Loucy (cell line): ENCODE data around the gene GMCL2.

ENCODE experiments used
- H2AFZ ChIP-seq: fragments of 200-600 bp; sonication (generic); 2 replicates; pipeline ENCODE4 v1.6.0; 2016; ENCODE audit warnings: antibody characterized with exemption, mild to moderate bottlenecking, low read length, moderate library complexity
- H3F3A ChIP-seq: fragments of 200-600 bp; 2 replicates; pipeline ENCODE4 v1.6.0; 2016; ENCODE audit warnings: antibody characterized with exemption, low read depth, mild to moderate bottlenecking
- H3K27me3 ChIP-seq: fragments of 200-600 bp; sonication (generic); 2 replicates; pipeline ENCODE4 v1.6.1; 2014; ENCODE audit warnings: low read length, mild to moderate bottlenecking; ENCODE audit not compliant: insufficient read depth, poor library complexity, severe bottlenecking
- H3K36me3 ChIP-seq: fragments of 200-600 bp; sonication (generic); 2 replicates; pipeline ENCODE4 v1.6.1; 2016; ENCODE audit warnings: low read length; ENCODE audit not compliant: insufficient read depth
- H3K4me1 ChIP-seq: fragments of 200-600 bp; sonication (generic); 2 replicates; pipeline ENCODE4 v1.5.1; 2014; ENCODE audit warnings: low read length, mild to moderate bottlenecking; ENCODE audit not compliant: insufficient read depth, poor library complexity, severe bottlenecking
- H3K4me2 ChIP-seq: fragments of 200-600 bp; sonication (generic); 2 replicates; pipeline ENCODE4 v1.6.0; 2014; ENCODE audit warnings: antibody characterized with exemption, low read length, low read depth, mild to moderate bottlenecking; ENCODE audit not compliant: poor library complexity, severe bottlenecking
- H3K4me3 ChIP-seq: fragments of 200-600 bp; sonication (generic); 2 replicates; pipeline ENCODE4 v1.5.1; 2014; ENCODE audit warnings: low read length, mild to moderate bottlenecking, mixed read lengths; ENCODE audit not compliant: poor library complexity, severe bottlenecking
- H3K79me2 ChIP-seq: fragments of 200-600 bp; sonication (generic); 2 replicates; pipeline ENCODE4 v1.6.1; 2014; ENCODE audit warnings: low read length; ENCODE audit not compliant: insufficient read depth
- H3K9ac ChIP-seq: fragments of 200-600 bp; sonication (generic); 2 replicates; pipeline ENCODE4 v1.6.0; 2014; ENCODE audit warnings: mild to moderate bottlenecking, low read depth, low read length, moderate library complexity; ENCODE audit not compliant: poor library complexity, severe bottlenecking
- H3K9me2 ChIP-seq: fragments of 200-600 bp; sonication (generic); replicated peaks from 2 replicates; pipeline ENCODE4 v1.6.1; 2016; ENCODE audit warnings: low read depth, low read length, mixed read lengths
- H3K9me3 ChIP-seq: fragments of 200-600 bp; sonication (generic); 2 replicates; pipeline ENCODE4 v1.6.1; 2014; ENCODE audit warnings: mild to moderate bottlenecking, antibody characterized with exemption, low read length, low read depth; ENCODE audit not compliant: insufficient read depth
- H4K20me1 ChIP-seq: fragments of 200-600 bp; sonication (generic); 2 replicates; pipeline ENCODE4 v1.6.0; 2014; ENCODE audit warnings: antibody characterized with exemption, low read length, mild to moderate bottlenecking; ENCODE audit not compliant: insufficient read depth, poor library complexity, severe bottlenecking
- CTCF ChIP-seq: fragments of 200-600 bp; sonication (generic); conservative IDR thresholded peaks from 2 replicates; pipeline ENCODE4 v1.5.1; 2014; ENCODE audit warnings: mild to moderate bottlenecking, antibody characterized with exemption, low read length
- EZH2phosphoT487 ChIP-seq: fragments of 200-600 bp; IDR thresholded peaks from 2 replicates; pipeline ENCODE4 v1.6.1; 2018; ENCODE audit warnings: antibody characterized with exemption, mild to moderate bottlenecking, moderate library complexity, borderline replicate concordance

Gene GMCL2

DNA sequence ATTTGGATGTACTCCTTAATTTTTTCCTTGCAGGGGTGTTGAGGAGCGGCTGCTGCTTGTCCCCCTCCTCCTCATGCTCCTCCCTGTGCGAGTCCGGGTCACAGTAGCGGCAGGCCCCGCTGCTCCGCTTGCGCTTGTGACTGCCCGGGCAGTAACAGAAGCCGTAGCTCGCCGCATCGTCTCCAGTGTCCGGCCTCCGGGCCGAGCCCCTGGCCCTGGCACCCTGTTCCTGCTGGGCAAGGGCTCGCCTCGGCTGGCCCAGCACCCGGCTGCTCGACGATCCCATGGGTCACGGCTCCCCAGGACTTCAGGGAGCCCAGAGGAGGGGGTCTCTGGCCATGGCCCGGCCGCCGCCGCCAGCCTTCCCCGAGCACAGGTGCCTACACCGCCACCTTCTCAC, at the start of gene GMCL2:
GMCL2 (minus strand) TSS at position 358 of the 400 bp plus-strand sequence; CDS start at position 286, 72 bp downstream.
- TF ChIP-seq CTCF (no peak), EZH2phosphoT487 (no peak)
- no peaks in the 10 kb centered on the region for H3F3A ChIP-seq
- H3K4me3 ChIP-seq = no peak within 1 kb of the TSS
- H3K9me2 ChIP-seq = no peaks in the 10 kb centered on the region
- H3K9ac ChIP-seq = no peak within 1 kb of the TSS
- H3K79me2 ChIP-seq = no peaks in the 10 kb centered on the region
- no peaks in the 10 kb centered on the region for H3K36me3 ChIP-seq
- peaks cover 16% of the 10 kb centered on the region for H3K4me1 ChIP-seq
- peak within 1 kb of the TSS; percentile 56 for H3K4me2 ChIP-seq
- H3K27me3 ChIP-seq = no peaks in the 10 kb centered on the region
- H2AFZ ChIP-seq = peak within 1 kb of the TSS; percentile 35; the same call in 1 of the 2 replicates
- no peaks in the 10 kb centered on the region for H4K20me1 ChIP-seq
- no peaks in the 10 kb centered on the region for H3K9me3 ChIP-seq

DNA sequence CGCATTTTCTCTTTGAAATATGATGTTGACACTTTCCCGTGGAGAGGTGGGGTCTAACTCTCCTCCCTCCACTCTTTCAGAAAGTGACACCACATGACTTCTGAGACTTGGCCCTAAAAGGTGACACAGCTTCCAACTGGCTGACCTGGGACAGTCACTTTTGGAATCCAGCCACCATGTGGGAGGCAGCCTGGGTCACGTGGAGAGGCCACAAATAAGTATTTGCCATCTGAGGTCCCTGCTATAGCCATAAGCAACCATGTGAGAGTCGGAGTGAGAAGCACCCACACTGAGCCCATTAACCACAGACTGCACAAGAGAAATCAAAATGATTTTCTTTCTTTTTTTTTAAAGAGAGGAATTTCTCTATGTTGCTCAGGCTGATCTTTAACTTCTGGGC, 49.5 kb upstream of the GMCL2 start:
- H3K9ac ChIP-seq = no peak overlapping the region
- no peaks in the 10 kb centered on the region for H3K9me2 ChIP-seq
- TF ChIP-seq EZH2phosphoT487 = no peak
- TF ChIP-seq CTCF = no peak
- H3K9me3 ChIP-seq = no peaks in the 10 kb centered on the region
- no peaks in the 10 kb centered on the region for H3K36me3 ChIP-seq
- no peak overlapping the region for H3K4me3 ChIP-seq
- H3F3A ChIP-seq = no peaks in the 10 kb centered on the region
- no peak overlapping the region for H3K4me2 ChIP-seq
- H2AFZ ChIP-seq = no peak overlapping the region
- peaks cover 17% of the 10 kb centered on the region for H3K4me1 ChIP-seq
- no peaks in the 10 kb centered on the region for H3K27me3 ChIP-seq
- H3K79me2 ChIP-seq = peaks cover 4% of the 10 kb centered on the region
- H4K20me1 ChIP-seq = peaks cover 4% of the 10 kb centered on the region

GRCh38 chr5:178236126-178236525, 49.0 kb upstream of the GMCL2 start:
- Histone ChIP-seq H3K36me3 (no peaks in the 10 kb centered on the region), H4K20me1 (peaks cover 9% of the 10 kb centered on the region), H3K9ac (no peak overlapping the region), H3K4me2 (no peak overlapping the region), H3K4me3 (no peak overlapping the region), H3K9me2 (no peaks in the 10 kb centered on the region), H3F3A (no peaks in the 10 kb centered on the region), H3K9me3 (no peaks in the 10 kb centered on the region), H2AFZ (no peak overlapping the region), H3K27me3 (no peaks in the 10 kb centered on the region), H3K79me2 (peaks cover 10% of the 10 kb centered on the region), H3K4me1 (peaks cover 22% of the 10 kb centered on the region)
- TF ChIP-seq CTCF = no peak
- no peak for TF ChIP-seq EZH2phosphoT487
